SK-N-SH (cell line): ENCODE data around the gene CIITA. TPM values are rescaled to one million over a fixed set of nuclear protein-coding genes. Genes with fewer than 3 reads are reported as not detected.
A peak's percentile ranks its signal among the peaks of the same experiment; 100 is the strongest.

Source experiments
- CTCF ChIA-PET: fragments of 300-600, 350-600 bp; formaldehyde crosslinking; extraction: SDS; loops from one replicate; lab custom pipeline; 2021; lab: Yijun Ruan, JAX
- POLR2A ChIA-PET: fragments of 350-600 bp; sonication (Branson Sonifier 250); formaldehyde crosslinking; extraction: SDS; loops from one replicate; lab custom pipeline; 2020; ENCODE audit warnings: antibody characterized with exemption, inconsistent platforms; lab: Yijun Ruan, JAX
- DNase-seq: peaks from one replicate; pipeline ENCODE4 v3.0.0; 2012
- H2AFZ ChIP-seq: fragments of 200-600 bp; sonication (generic); 2 replicates; pipeline ENCODE4 v1.8.1; 2016; ENCODE audit warnings: antibody characterized with exemption, mild to moderate bottlenecking, low read depth
- H3F3A ChIP-seq: fragments of 200-600 bp; sonication (generic); replicated peaks from 2 replicates; pipeline ENCODE3; 2016; ENCODE audit warnings: antibody characterized with exemption, mild to moderate bottlenecking; ENCODE audit not compliant: insufficient read depth
- H3K27ac ChIP-seq, 2 experiments: fragments of 200-500 bp in 1 of 2; fragments of 200-600 bp in 1 of 2; sonication (Bioruptor generic) in 1 of 2; sonication (generic), shearing (Covaris generic) in 1 of 2; 2 replicates each; pipeline versions ENCODE4 v1.5.1 to v1.6.1; 2014 to 2016; ENCODE audit warnings: low read depth in 2 of 2, inconsistent platforms in 1 of 2, low read length in 1 of 2, mild to moderate bottlenecking in 1 of 2, mixed read lengths in 1 of 2
- H3K27me3 ChIP-seq: fragments of 200-600 bp; sonication (generic), shearing (Covaris generic); 2 replicates; pipeline ENCODE4 v1.6.1; 2016; ENCODE audit warnings: mixed run types; ENCODE audit not compliant: insufficient read depth
- H3K36me3 ChIP-seq, 2 experiments: fragments of 200-500 bp in 1 of 2; fragments of 200-600 bp in 1 of 2; sonication (Bioruptor generic) in 1 of 2; sonication (generic) in 1 of 2; replicated peaks in 1 of 2; 2 replicates each; pipeline versions ENCODE3 to v1.5.1; 2014 to 2016; ENCODE audit warnings: low read length in 1 of 2, mild to moderate bottlenecking in 1 of 2; ENCODE audit not compliant: insufficient read depth in 2 of 2, control insufficient read depth in 1 of 2
- H3K4me1 ChIP-seq, 2 experiments: fragments of 200-500 bp in 1 of 2; fragments of 200-600 bp in 1 of 2; sonication (Bioruptor generic) in 1 of 2; sonication (generic), shearing (Covaris generic) in 1 of 2; 2 replicates each; pipeline versions ENCODE4 v1.5.1 to v1.6.1; 2014 to 2016; ENCODE audit warnings: low read depth in 1 of 2, low read length in 1 of 2, mixed run types in 1 of 2; ENCODE audit not compliant: insufficient read depth in 2 of 2, control insufficient read depth in 1 of 2
- H3K4me2 ChIP-seq: fragments of 200-600 bp; sonication (generic), shearing (Covaris generic); 2 replicates; pipeline ENCODE4 v1.6.1; 2017; ENCODE audit warnings: mixed run types
- H3K4me3 ChIP-seq, 2 experiments: fragments of 200-500 bp in 1 of 2; fragments of 200-600 bp in 1 of 2; sonication (Bioruptor generic) in 1 of 2; sonication (generic), shearing (Covaris generic) in 1 of 2; 2 replicates each; pipeline versions ENCODE4 v1.5.1 to v1.8.1; 2014 to 2016; ENCODE audit warnings: low read depth in 2 of 2, inconsistent platforms in 1 of 2, low read length in 1 of 2, mild to moderate bottlenecking in 1 of 2, mixed read lengths in 1 of 2, moderate library complexity in 1 of 2
- H3K79me2 ChIP-seq: fragments of 200-600 bp; sonication (generic); 2 replicates; pipeline ENCODE4 v1.8.1; 2017; ENCODE audit warnings: mild to moderate bottlenecking; ENCODE audit not compliant: insufficient read depth
- H3K9ac ChIP-seq: fragments of 200-600 bp; sonication (generic); 2 replicates; pipeline ENCODE4 v1.6.1; 2017; ENCODE audit warnings: mixed run types
- H3K9me2 ChIP-seq: fragments of 200-600 bp; sonication (generic); 2 replicates; pipeline ENCODE4 v1.6.1; 2017; ENCODE audit warnings: mixed run types
- H3K9me3 ChIP-seq: fragments of 200-600 bp; sonication (generic); 2 replicates; pipeline ENCODE4 v1.6.1; 2017; ENCODE audit warnings: mixed run types, mild to moderate bottlenecking, moderate library complexity
- H4K20me1 ChIP-seq: fragments of 200-600 bp; sonication (generic); 2 replicates; pipeline ENCODE4 v1.6.1; 2017; ENCODE audit warnings: mild to moderate bottlenecking, mixed run types; ENCODE audit not compliant: insufficient read depth
- ELF1 ChIP-seq: IDR thresholded peaks from 2 replicates; pipeline ENCODE4 v1.4.0; 2012
- EZH2phosphoT487 ChIP-seq: fragments of 200-600 bp; sonication (generic); IDR thresholded peaks from 2 replicates; pipeline ENCODE4 v1.6.1; 2017; ENCODE audit warnings: low read depth, mixed run types, mild to moderate bottlenecking, antibody characterized with exemption, moderate library complexity, borderline replicate concordance
- FOXJ3 ChIP-seq: sonication (generic); formaldehyde crosslinking; IDR thresholded peaks from 2 replicates; pipeline ENCODE4 v1.5.1; 2020; ENCODE audit warnings: mild to moderate bottlenecking, missing genetic modification reagents
- FOXM1 ChIP-seq: IDR thresholded peaks from 2 replicates; pipeline ENCODE4 v1.4.0; 2012; ENCODE audit warnings: low read depth, mild to moderate bottlenecking
- GATA2 ChIP-seq: sonication (generic); formaldehyde crosslinking; IDR thresholded peaks from 2 replicates; pipeline ENCODE4 v1.5.0; 2020; ENCODE audit warnings: mild to moderate bottlenecking, missing genetic modification reagents
- JUND ChIP-seq: IDR thresholded peaks from 2 replicates; pipeline ENCODE4 v1.4.0; 2012
- RAD21 ChIP-seq: IDR thresholded peaks from 2 replicates; pipeline ENCODE4 v1.6.1; 2012; ENCODE audit warnings: mild to moderate bottlenecking, low read length
- RFX5 ChIP-seq: IDR thresholded peaks from 2 replicates; pipeline ENCODE4 v1.6.1; 2012; ENCODE audit warnings: mild to moderate bottlenecking, improper control_type of control experiment, low read length
- RXRA ChIP-seq: IDR thresholded peaks from 2 replicates; pipeline ENCODE4 v1.4.0; 2012; ENCODE audit warnings: low read depth, mild to moderate bottlenecking, borderline replicate concordance
- TEAD4 ChIP-seq: IDR thresholded peaks from 2 replicates; pipeline ENCODE4 v1.4.0; 2012; ENCODE audit warnings: mild to moderate bottlenecking, borderline replicate concordance; ENCODE audit not compliant: insufficient read depth
- WGBS: methylation state at CpG from one replicate; pipeline ENCODE4 v1.1.6; 2017; ENCODE audit warnings: low lambda C conversion rate; 5-methylcytosine and 5-hydroxymethylcytosine counted together
- polyA plus RNA-seq, 3 experiments: library from polyadenylated mRNA; depleted of rRNA; stranded (reverse); fragments of >200 nt; gene quantifications; 2 replicates each; pipeline ENCODE4 v1.2.3, GENCODE V29; 2012
- TF ChIP-seq, protein P1 (sequence below): fragments of 200-600 bp; sonication (generic); IDR thresholded peaks from 2 replicates; pipeline ENCODE4 v1.6.1; 2017; ENCODE audit warnings: antibody characterized with exemption, mild to moderate bottlenecking, moderate library complexity
- TF ChIP-seq, protein P2 (sequence below): IDR thresholded peaks from 2 replicates; pipeline ENCODE4 v1.4.0; 2012; ENCODE audit warnings: low read depth, borderline replicate concordance
- TF ChIP-seq, protein P3 (sequence below): IDR thresholded peaks from 2 replicates; pipeline ENCODE4 v1.4.0; 2012; ENCODE audit warnings: low read depth
- TF ChIP-seq, protein P4 (sequence below): IDR thresholded peaks from 2 replicates; pipeline ENCODE4 v1.6.1; 2012; ENCODE audit warnings: mild to moderate bottlenecking, low read depth, low read length, moderate library complexity

The CIITA gene
- polyA plus RNA-seq, 1 of the 3 experiments (the other 2 are of a cell fraction) = 0.23 TPM

DNA sequence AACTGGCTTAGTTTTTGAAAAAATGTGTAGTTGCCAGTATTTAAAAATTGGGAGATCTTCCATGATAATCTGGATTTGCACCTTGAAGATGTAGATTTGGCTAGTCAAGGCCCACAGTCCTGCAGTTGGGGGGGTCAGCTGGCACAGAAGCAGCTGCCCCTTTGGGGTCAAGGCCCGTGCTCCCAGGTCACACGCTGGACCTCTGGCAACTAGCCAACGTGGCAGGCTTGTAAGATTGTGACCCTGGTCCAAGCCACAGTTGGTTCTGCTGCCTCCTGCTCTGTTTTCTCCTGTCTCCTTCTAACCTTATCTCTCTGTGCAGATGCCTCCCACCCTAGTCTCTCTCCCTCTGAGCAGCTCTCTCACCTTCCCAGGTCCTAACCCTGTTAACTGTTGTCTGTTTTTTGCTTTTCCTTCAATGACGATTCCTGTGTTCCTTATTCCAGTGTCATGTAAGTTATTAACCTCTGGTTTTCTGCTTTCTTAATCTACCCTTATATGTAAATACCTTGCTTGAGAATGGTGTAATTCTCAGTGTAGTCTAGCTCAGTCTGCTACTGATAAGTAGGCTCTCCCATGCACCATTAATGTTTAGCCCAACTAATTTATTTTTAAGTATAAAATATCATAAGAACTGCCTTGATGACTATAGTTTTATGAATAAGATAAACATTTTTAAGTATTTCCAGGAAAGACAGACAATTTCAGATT is 95.3 kb downstream of the CIITA start:
- 68% methylated on average over 4 of the region's 4 CpGs for WGBS
- ChIA-PET POLR2A (interaction anchor here (2.1 kb wide), 1 partner anchor 283 kb away, joined by 9 read pairs; the partner anchor contains the start of gene SOCS1), CTCF (interaction anchor here (0.8 to 12.7 kb wide), 8 partner anchors 8 to 295 kb away, joined by 3 to 318 read pairs (median 4); partner anchors contain the start of genes CLEC16A and SOCS1)

DNA sequence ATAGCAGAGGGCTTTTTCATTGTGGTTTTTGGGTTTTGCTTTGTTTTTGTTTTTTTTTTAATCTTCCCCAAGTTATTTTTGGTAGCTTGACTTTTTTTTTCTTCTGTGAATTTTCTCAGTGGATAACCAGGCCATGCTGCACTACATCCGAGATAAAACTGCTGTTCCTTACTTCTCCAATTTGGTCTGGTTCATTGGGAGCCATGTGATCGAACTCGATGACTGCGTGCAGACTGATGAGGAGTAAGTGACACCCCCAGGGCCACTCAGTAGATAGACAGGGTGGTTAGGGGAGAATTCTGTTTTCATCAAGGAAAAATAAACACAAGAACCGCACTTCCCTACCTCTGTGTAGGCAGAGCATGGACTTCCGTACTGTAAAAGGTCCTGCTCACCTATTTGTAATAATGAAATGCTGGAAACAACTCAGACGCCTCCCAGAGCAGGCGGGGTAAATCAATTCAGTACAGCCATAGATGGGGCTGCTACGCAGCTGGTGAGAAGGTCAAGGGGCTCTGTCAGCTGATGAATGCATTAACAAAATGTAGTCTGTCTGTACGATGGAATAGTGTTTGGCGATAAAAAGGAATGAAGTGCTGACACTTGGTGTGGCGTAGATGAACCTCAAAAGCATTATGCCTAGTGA is 95.9 kb downstream of the CIITA start:
- Histone ChIP-seq H4K20me1 (no peaks in the 10 kb centered on the region), H3K9me2 (no peaks in the 10 kb centered on the region), H3K36me3 (peaks cover 21 to 27% of the 10 kb centered on the region in 2 experiments), H3F3A (peaks cover 12% of the 10 kb centered on the region), H3K9me3 (no peaks in the 10 kb centered on the region), H3K4me1 (peaks cover 5 to 25% of the 10 kb centered on the region in 2 experiments; a peak in 3 of 4 replicates), H3K79me2 (no peaks in the 10 kb centered on the region), H3K4me3 (no peak overlapping the region), H2AFZ (no peak overlapping the region), H3K27ac (no peak overlapping the region), H3K4me2 (no peak overlapping the region), H3K27me3 (no peaks in the 10 kb centered on the region), H3K9ac (no peak overlapping the region)
- 91% methylated on average over 12 of the region's 12 CpGs for WGBS
- DNase-seq = no peak
- CTCF ChIA-PET = interaction anchor here (0.8 to 12.7 kb wide), 7 partner anchors 9 to 285 kb away, joined by 3 to 318 read pairs (median 4); partner anchors contain the start of genes CLEC16A and SOCS1
- POLR2A ChIA-PET = interaction anchor here (2.1 kb wide), 1 partner anchor 283 kb away, joined by 9 read pairs; the partner anchor contains the start of gene SOCS1
- TF ChIP-seq RFX5 = no peak
- TF ChIP-seq, protein P1, sequence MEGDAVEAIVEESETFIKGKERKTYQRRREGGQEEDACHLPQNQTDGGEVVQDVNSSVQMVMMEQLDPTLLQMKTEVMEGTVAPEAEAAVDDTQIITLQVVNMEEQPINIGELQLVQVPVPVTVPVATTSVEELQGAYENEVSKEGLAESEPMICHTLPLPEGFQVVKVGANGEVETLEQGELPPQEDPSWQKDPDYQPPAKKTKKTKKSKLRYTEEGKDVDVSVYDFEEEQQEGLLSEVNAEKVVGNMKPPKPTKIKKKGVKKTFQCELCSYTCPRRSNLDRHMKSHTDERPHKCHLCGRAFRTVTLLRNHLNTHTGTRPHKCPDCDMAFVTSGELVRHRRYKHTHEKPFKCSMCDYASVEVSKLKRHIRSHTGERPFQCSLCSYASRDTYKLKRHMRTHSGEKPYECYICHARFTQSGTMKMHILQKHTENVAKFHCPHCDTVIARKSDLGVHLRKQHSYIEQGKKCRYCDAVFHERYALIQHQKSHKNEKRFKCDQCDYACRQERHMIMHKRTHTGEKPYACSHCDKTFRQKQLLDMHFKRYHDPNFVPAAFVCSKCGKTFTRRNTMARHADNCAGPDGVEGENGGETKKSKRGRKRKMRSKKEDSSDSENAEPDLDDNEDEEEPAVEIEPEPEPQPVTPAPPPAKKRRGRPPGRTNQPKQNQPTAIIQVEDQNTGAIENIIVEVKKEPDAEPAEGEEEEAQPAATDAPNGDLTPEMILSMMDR = no peak
- no peak for TF ChIP-seq RAD21
- no peak for TF ChIP-seq RXRA
- no peak for TF ChIP-seq EZH2phosphoT487
- no peak for TF ChIP-seq GATA2 (CRISPR knock-in tag)
- TF ChIP-seq, protein P2, sequence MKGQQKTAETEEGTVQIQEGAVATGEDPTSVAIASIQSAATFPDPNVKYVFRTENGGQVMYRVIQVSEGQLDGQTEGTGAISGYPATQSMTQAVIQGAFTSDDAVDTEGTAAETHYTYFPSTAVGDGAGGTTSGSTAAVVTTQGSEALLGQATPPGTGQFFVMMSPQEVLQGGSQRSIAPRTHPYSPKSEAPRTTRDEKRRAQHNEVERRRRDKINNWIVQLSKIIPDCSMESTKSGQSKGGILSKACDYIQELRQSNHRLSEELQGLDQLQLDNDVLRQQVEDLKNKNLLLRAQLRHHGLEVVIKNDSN = no peak

More for the DNA sequence above, 95.3 kb downstream of the CIITA start:
- no peak for TF ChIP-seq ELF1
- TF ChIP-seq, protein P3, sequence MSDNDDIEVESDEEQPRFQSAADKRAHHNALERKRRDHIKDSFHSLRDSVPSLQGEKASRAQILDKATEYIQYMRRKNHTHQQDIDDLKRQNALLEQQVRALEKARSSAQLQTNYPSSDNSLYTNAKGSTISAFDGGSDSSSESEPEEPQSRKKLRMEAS = no peak
- TF ChIP-seq FOXM1 = no peak
- no peak for TF ChIP-seq JUND
- TF ChIP-seq, protein P4, sequence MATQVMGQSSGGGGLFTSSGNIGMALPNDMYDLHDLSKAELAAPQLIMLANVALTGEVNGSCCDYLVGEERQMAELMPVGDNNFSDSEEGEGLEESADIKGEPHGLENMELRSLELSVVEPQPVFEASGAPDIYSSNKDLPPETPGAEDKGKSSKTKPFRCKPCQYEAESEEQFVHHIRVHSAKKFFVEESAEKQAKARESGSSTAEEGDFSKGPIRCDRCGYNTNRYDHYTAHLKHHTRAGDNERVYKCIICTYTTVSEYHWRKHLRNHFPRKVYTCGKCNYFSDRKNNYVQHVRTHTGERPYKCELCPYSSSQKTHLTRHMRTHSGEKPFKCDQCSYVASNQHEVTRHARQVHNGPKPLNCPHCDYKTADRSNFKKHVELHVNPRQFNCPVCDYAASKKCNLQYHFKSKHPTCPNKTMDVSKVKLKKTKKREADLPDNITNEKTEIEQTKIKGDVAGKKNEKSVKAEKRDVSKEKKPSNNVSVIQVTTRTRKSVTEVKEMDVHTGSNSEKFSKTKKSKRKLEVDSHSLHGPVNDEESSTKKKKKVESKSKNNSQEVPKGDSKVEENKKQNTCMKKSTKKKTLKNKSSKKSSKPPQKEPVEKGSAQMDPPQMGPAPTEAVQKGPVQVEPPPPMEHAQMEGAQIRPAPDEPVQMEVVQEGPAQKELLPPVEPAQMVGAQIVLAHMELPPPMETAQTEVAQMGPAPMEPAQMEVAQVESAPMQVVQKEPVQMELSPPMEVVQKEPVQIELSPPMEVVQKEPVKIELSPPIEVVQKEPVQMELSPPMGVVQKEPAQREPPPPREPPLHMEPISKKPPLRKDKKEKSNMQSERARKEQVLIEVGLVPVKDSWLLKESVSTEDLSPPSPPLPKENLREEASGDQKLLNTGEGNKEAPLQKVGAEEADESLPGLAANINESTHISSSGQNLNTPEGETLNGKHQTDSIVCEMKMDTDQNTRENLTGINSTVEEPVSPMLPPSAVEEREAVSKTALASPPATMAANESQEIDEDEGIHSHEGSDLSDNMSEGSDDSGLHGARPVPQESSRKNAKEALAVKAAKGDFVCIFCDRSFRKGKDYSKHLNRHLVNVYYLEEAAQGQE = no peak
- no peak for TF ChIP-seq GATA2 (CRISPR knock-in tag)
- no peak for TF ChIP-seq TEAD4
- TF ChIP-seq, protein P2 = no peak
- TF ChIP-seq FOXJ3 (CRISPR knock-in tag) = no peak
- Histone ChIP-seq H3K9ac (no peak overlapping the region; the same call in 1 of the 2 replicates), H2AFZ (no peak overlapping the region), H3K79me2 (no peaks in the 10 kb centered on the region), H3K36me3 (peaks cover 18 to 25% of the 10 kb centered on the region in 2 experiments), H3K27me3 (no peaks in the 10 kb centered on the region), H3F3A (peaks cover 12% of the 10 kb centered on the region), H3K4me3 (no peak overlapping the region), H3K4me2 (no peak overlapping the region), H3K27ac (peak overlapping the region in 1 of 2 experiments; percentile 38; a peak in 1 of 4 replicates), H4K20me1 (no peaks in the 10 kb centered on the region), H3K9me2 (no peaks in the 10 kb centered on the region), H3K4me1 (peaks cover 5 to 28% of the 10 kb centered on the region in 2 experiments; a peak in 3 of 4 replicates), H3K9me3 (no peaks in the 10 kb centered on the region)
- no peak for DNase-seq
